GM21576 (cell line): Measurements from ENCODE around the gene SEMA3C.

Experiments
- ATAC-seq: cut with Tn5 transposase; IDR thresholded peaks from one replicate; pipeline ENCODE4 v1.9.1; 2021; ENCODE audit warnings: mild to moderate bottlenecking, moderate library complexity; ENCODE audit not compliant: unreplicated experiment

Gene SEMA3C

GRCh38 chr7:80785276-80785675 lies 133.6 kb downstream of the SEMA3C start:
- ATAC-seq = no peak

- no peak for ATAC-seq
These were observed 135.0 kb downstream of the SEMA3C start for GRCh38 chr7:80783678-80784327.

DNA sequence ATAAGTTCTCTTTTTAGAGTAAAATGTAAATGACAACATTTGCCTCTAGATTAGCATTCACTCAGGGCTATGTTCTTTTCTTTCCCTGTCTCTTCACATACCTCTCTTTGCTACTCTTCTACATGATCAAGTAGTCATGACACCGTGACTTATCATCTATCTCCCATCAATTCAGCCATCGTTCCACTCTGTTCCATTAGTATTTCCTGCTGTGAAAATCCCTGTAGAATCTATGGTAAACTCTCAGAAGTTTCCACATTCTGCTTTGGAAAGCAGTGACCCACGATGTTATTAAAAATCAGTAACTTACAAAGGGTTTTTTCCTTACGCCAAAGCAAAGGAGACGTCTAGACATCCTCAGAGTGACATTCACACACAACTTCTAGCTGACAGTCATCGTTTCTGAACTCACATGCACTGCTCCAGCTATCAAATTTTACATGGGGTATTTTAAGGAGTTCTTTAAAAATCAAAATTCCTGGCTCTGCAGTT lies 135.6 kb downstream of the SEMA3C start:
- no peak for ATAC-seq

- no peak for ATAC-seq
These were observed 137.3 kb downstream of the SEMA3C start for GRCh38 chr7:80781561-80781979.

DNA sequence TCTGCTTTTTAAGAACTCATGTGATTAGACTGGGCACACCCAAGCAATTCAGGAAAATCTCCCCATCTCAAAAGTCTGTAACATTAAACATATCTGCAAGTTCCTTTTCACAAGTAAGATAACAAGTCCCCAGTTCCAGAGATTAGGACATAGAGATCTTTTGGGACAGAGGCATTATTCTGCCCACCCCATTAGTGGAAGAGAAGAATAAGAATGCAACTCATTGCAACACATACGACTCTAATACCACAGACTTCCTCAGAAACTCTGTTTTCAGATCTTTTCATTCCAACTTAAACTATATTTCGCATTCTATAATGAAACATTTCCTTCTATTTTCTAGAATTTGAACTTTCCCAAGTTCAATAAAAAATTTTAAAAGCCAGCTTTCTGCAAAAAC lies 137.7 kb downstream of the SEMA3C start:
- no peak for ATAC-seq

DNA sequence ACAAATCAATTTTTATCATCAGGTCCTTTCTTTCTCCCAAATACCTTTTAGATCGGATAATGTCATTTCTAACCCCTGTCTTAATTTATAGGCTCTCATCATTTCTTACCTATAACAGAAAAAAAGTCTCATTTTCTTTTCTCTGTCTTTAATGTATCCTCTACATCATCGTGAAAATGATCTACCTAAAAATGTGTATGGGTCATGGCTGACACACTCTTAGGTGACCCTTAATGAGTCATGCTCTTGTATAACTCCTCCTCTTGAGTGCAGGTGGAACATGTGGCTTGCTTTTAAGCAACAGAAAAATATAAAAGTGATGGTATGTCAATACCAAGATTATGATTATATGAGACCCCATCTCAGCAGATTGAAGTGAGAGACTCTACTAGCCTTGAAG lies 139.4 kb downstream of the SEMA3C start:
- no peak for ATAC-seq

- no peak for ATAC-seq
These were observed 143.0 kb downstream of the SEMA3C start for GRCh38 chr7:80775897-80776296.

- ATAC-seq = no peak
These were observed 143.4 kb downstream of the SEMA3C start for GRCh38 chr7:80775482-80775881.

DNA sequence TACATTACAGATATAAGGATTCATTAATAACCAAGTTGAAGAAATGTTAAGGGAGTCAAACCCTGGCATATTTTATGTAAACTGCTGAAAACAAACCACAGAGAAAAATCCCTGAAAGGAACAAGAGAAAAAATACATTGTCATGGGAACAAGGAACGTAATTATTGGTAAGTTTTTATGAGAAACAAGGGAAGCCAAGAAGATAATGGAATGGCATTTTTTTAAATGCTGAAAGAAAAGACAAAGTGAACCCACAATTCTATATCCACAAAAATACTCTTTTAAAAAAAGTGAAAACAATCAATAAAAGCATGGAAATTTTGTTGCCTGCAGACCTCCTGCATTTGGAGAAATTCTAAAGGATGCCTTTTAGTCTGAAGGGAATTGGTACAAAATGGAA lies 144.0 kb downstream of the SEMA3C start:
- no peak for ATAC-seq

GRCh38 chr7:80773787-80774508 lies 144.9 kb downstream of the SEMA3C start:
- no peak for ATAC-seq

- no peak for ATAC-seq
These were observed 146.4 kb downstream of the SEMA3C start for GRCh38 chr7:80772347-80772993.

DNA sequence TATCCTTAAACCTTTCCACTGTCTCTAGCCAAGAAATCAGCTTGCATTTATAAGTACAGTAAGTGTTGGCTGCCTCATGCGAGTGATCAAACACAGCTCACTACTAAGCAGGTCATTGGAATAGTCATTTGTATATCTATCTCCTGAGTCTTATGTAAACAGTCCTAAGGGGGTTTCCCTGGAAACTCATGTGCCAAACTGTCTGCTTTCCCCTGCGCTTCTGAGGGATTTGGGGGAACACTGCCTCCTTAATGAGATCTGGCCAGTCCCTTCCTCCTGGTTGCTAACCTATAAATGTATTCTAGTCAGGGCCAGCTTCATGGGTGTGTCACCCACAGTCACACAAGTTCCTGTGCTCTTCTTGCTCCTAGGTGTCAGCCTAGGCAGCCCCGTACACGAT lies 147.3 kb downstream of the SEMA3C start:
- no peak for ATAC-seq

DNA sequence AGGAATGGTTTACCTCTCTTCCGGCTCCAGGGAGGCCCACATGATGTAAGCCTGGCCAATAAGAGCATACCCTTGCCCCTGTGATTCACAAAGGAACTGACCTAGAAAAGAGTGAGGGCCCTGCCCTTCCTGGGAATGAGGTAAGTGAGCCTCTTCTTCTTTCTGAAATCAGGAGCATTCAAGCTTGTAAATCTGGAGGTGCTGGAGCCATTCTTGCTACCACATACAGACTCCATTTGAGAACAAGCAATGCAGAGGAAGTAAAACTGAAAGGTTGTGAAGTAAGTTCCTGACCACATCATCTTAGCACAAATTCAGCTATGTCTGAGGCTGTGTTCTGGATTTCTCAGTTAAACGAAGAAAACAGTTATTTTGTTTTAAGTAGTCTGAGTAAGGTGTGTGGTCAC lies 148.2 kb downstream of the SEMA3C start:
- no peak for ATAC-seq

DNA sequence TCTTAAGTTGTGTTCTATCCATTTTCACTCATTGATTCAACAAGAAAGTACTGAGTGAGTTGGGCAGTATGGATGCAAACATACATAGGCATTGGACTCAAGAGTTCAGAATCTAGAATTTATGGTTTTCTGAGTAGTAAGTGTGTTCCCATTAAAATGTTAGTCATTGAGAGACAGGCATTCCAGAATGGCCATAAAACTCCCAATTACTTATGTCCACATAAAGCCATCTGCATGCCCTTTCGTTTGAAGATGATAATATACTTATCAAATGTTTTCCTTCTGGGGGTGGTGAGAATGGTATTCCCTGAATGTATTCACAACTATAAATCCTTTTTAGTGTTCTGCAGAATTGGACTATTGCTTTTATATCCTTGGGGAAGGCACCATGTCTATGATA lies 148.8 kb downstream of the SEMA3C start:
- no peak for ATAC-seq

- ATAC-seq = no peak
These were observed 150.1 kb downstream of the SEMA3C start for GRCh38 chr7:80768756-80769155.

- ATAC-seq = no peak
These were observed 151.2 kb downstream of the SEMA3C start for GRCh38 chr7:80767654-80768053.

DNA sequence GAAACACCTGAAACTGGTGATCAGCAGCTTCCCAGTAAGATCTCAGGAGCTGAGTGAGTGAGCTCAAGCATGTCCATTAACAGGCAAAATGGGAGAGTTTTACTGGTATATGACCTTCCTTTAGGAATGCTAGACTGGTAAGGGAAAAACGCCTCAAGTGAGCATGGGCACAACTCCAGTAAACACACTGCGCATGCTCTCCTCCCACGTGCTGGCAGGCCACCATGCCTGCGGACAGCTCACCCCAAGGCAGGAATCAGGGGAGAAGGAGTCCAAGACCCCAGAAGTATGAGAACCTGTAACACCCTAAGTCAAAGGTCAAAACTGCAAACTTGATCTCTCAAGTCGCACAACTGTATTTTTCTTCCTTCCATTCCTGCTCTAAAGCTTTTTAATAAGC lies 152.1 kb downstream of the SEMA3C start:
- ATAC-seq = no peak

DNA sequence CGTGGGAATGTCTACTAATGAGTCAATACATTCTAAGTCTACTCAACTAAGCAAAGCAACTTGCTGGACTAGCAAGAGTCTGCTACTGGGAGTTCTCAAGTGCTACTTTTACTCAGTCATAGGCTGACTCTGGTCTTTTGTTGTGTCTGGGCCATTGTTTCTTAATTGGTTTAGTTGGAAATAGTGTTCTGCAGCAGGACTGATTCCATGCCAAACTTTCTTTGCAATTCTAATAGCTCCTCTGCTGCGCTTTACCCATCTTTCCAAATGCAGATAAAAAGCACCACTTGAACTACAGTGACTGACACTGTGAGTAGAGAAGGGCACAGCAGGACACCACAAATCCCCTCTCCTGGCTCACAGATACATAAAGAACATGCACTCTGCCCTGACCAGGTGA lies 154.7 kb downstream of the SEMA3C start:
- no peak for ATAC-seq

GRCh38 chr7:80763704-80764103 lies 155.1 kb downstream of the SEMA3C start:
- ATAC-seq = no peak

DNA sequence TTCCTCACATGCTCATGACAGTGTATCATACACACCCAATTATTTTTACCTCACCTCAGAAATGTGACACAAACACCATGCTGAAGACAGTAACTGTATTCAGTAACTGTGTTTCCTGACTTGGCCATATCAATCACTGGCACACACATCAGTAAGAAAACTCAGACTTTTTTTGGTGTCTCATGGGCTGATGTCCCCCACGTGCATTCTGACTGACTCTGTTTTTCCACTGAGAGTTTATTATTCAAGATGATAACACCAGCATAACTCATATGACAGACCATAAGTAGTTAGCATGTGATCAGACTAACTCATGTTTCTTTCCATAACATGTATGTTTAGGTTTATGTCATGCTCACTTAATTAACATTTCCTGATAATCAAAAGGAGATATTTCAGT lies 155.6 kb downstream of the SEMA3C start:
- ATAC-seq = no peak

DNA sequence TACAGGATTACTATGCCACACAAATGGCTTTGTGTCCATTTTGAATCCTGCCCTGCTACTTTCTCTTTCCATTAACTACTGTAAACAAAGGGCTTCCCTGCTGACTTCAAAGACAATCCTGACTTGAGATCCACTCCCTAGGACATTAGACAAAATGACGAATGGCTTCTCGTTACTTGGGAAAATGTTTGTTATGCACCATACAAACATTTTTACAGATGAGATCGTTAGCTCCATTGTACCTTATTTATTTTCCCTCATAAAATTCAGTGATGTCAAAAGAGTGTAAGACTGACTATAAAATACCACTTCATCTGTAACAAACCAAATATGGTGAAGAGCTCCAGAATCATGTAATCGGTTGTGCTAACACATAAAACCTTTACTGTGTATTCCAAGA lies 158.6 kb downstream of the SEMA3C start:
- no peak for ATAC-seq
